Uterus (tissue), 2 donors: ENCODE measurements around the gene GPR176.

Source experiments
- POLR2A ChIP-seq, 2 donors: fragments of 450-650 bp; IDR thresholded peaks; one replicate each; pipeline ENCODE4 v1.6.1; 2016; ENCODE audit warnings: antibody characterized with exemption in 2 of 2, mild to moderate bottlenecking in 1 of 2, moderate library complexity in 1 of 2
- TF ChIP-seq, protein P1 (sequence below), 4 experiments: fragments of 200-600 bp in 2 of 4; fragments of 450-650 bp in 2 of 4; sonication (generic) in 2 of 4; IDR thresholded peaks; one replicate each; pipeline ENCODE4 v1.5.1; 2016 to 2019; ENCODE audit warnings: antibody characterized with exemption in 4 of 4, mild to moderate bottlenecking in 2 of 4, moderate library complexity in 1 of 4

DNA sequence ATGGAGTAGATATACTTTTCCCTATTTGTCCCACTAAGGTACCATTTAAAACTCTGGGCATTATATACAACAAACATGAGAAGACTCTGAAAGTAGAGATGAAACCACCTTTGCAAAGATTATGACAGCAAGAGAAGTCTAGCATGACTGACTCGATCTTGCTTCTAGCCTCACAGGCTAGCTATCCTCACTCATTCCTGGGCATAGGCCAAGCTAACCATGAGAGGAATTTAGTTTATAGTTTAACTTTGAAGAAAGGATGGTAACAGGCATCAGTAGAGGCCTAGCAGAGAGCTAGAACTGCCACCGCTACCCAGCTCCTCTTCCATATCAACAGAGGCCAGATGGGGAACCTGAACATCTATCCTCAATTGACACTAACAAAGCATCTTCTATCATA lies 74.0 kb downstream of the GPR176 start:
- TF ChIP-seq, protein P1, sequence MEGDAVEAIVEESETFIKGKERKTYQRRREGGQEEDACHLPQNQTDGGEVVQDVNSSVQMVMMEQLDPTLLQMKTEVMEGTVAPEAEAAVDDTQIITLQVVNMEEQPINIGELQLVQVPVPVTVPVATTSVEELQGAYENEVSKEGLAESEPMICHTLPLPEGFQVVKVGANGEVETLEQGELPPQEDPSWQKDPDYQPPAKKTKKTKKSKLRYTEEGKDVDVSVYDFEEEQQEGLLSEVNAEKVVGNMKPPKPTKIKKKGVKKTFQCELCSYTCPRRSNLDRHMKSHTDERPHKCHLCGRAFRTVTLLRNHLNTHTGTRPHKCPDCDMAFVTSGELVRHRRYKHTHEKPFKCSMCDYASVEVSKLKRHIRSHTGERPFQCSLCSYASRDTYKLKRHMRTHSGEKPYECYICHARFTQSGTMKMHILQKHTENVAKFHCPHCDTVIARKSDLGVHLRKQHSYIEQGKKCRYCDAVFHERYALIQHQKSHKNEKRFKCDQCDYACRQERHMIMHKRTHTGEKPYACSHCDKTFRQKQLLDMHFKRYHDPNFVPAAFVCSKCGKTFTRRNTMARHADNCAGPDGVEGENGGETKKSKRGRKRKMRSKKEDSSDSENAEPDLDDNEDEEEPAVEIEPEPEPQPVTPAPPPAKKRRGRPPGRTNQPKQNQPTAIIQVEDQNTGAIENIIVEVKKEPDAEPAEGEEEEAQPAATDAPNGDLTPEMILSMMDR (IDR thresholded peaks at IDR 0.05) = no peak
- TF ChIP-seq POLR2A (IDR thresholded peaks at IDR 0.05) = no peak
